Stimulated activated CD8-positive, alpha-beta memory T cell treated with anti-CD3 and anti-CD28 coated beads, Interleukin-15, amount 100 ng/mL, for 4 hours (primary cell): ENCODE data around the gene DCAF17.
"Not testable (repeated sequence)": the region's sequence is repeated elsewhere in the genome, so short reads cannot be mapped to it uniquely, and the experiment has no call there.

Experiments used
- DNase-seq, 2 donors: peaks; one replicate each; pipeline ENCODE4 v3.0.0-alpha.2; 2020; ENCODE audit warnings: low read depth in 2 of 2

Gene DCAF17

GRCh38 chr2:171452773-171453172, 18.7 kb downstream of the DCAF17 start:
- no peak for DNase-seq

- no peak for DNase-seq
These were observed 25.5 kb downstream of the DCAF17 start for GRCh38 chr2:171459498-171459897.

GRCh38 chr2:171460537-171460936, 26.5 kb downstream of the DCAF17 start:
- no peak for DNase-seq

- DNase-seq, result no peak
These were observed 35.1 kb downstream of the DCAF17 start for GRCh38 chr2:171469176-171469575.

GRCh38 chr2:171470129-171470528, 36.1 kb downstream of the DCAF17 start:
- no peak for DNase-seq

- DNase-seq, result no peak
These were observed 42.0 kb downstream of the DCAF17 start for GRCh38 chr2:171475979-171476378.

- no peak for DNase-seq
These were observed 44.3 kb downstream of the DCAF17 start for GRCh38 chr2:171478345-171478744.

- DNase-seq, result no peak
These were observed 45.3 kb downstream of the DCAF17 start for GRCh38 chr2:171479154-171479814.

GRCh38 chr2:171480908-171481307, 46.9 kb downstream of the DCAF17 start:
- DNase-seq, result no peak

- no peak for DNase-seq
These were observed 48.3 kb downstream of the DCAF17 start for GRCh38 chr2:171482308-171482707.

- DNase-seq, result no peak
These were observed 48.9 kb downstream of the DCAF17 start for GRCh38 chr2:171482877-171483276.

- no peak for DNase-seq
These were observed 49.8 kb downstream of the DCAF17 start for GRCh38 chr2:171483793-171484192.

GRCh38 chr2:171485116-171485515, 51.1 kb downstream of the DCAF17 start:
- no peak for DNase-seq

GRCh38 chr2:171487201-171487600, 53.2 kb downstream of the DCAF17 start:
- DNase-seq, result no peak

- DNase-seq, result no peak
These were observed 53.8 kb downstream of the DCAF17 start for GRCh38 chr2:171487803-171488259.

GRCh38 chr2:171490577-171490976, 56.6 kb downstream of the DCAF17 start:
- DNase-seq, result no peak

- no peak for DNase-seq
These were observed 57.3 kb downstream of the DCAF17 start for GRCh38 chr2:171491292-171491691.

- DNase-seq, result no peak
These were observed 58.6 kb downstream of the DCAF17 start for GRCh38 chr2:171492664-171493063.

GRCh38 chr2:171497664-171498063, 63.6 kb downstream of the DCAF17 start:
- DNase-seq, result not testable (repeated sequence)

GRCh38 chr2:171505374-171505773, 71.3 kb downstream of the DCAF17 start:
- DNase-seq, result no peak

- no peak for DNase-seq
These were observed 76.1 kb downstream of the DCAF17 start for GRCh38 chr2:171509945-171510731.

GRCh38 chr2:171512014-171512413, 78.0 kb downstream of the DCAF17 start:
- no peak for DNase-seq

- no peak for DNase-seq
These were observed 78.7 kb downstream of the DCAF17 start for GRCh38 chr2:171512683-171513195.
